Gastroesophageal sphincter (tissue), 3 donors: ENCODE results near the gene RANBP10.

Source experiments
- CTCF ChIP-seq, 4 experiments: fragments of 200-600 bp in 2 of 4; fragments of 450-650 bp in 2 of 4; sonication (generic) in 1 of 4; IDR thresholded peaks; one replicate each; pipeline ENCODE4 v1.5.1; 2017 to 2019; ENCODE audit warnings: antibody characterized with exemption in 4 of 4, mild to moderate bottlenecking in 2 of 4, moderate library complexity in 2 of 4
- EP300 ChIP-seq: sonication (generic); formaldehyde crosslinking; IDR thresholded peaks from one replicate; pipeline ENCODE4 v1.6.1; 2017; ENCODE audit warnings: antibody characterized with exemption, mild to moderate bottlenecking
- POLR2AphosphoS5 ChIP-seq: sonication (generic); formaldehyde crosslinking; IDR thresholded peaks from one replicate; pipeline ENCODE4 v1.6.1; 2017; ENCODE audit warnings: antibody characterized with exemption

DNA sequence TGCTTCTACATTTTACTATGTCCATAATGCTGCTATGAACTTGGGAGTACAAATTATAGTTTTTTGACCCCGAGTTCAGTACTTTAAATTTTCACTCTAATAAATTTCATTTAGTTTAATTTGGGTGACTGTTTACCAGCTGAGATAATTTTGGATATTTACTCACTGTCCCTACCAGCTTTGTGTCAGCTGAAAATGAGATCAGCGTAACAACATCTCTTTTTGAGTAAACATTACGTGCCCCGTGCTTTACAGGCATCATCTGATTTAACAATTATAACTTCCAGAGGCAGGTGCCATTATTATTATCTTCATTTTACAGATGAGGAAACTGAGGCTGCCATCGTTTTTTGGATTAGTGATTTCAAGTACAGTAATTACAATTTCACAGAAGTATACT is 102.2 kb downstream of the RANBP10 start:
- no peak for TF ChIP-seq EP300
- TF ChIP-seq POLR2AphosphoS5 = no peak
- no peak for TF ChIP-seq CTCF (IDR thresholded peaks at IDR 0.05)
